NK-92 (cell line): ENCODE results near the gene GSTA3.
"Not testable (repeated sequence)": the region's sequence is repeated elsewhere in the genome, so short reads cannot be mapped to it uniquely, and the experiment has no call there.

Experiments
- DNase-seq: peaks from one replicate; lab custom pipeline; 2025; ENCODE audit not compliant: unreplicated experiment; lab: John Stamatoyannopoulos, UW

Gene GSTA3

GRCh38 chr6:52914516-52914915 lies 5.0 kb upstream of the GSTA3 start:
- no peak for DNase-seq

GRCh38 chr6:52910091-52910490 lies 593 bp upstream of the GSTA3 start:
- DNase-seq: no peak

DNA sequence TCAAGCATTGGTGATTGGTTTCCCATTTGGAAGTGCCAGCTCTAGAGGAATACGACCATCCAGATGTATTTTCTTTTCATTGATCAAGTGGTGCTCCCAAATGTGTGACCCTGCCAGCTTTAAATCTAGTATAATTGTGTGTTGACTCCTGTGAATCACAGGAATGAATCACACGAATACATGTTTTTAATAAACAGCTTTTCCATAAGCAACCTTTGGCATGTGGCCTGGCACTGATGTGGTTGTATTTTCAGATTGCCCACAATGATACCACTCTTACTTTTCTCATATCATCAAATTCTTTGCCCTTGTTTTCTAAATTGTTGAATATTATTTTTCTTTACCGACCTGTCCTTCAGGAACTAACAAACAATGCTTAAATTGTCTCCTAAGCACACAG lies 367 bp downstream of the GSTA3 start:
- DNase-seq: no peak

GRCh38 chr6:52908526-52908925 lies 972 bp downstream of the GSTA3 start:
- no peak for DNase-seq

GRCh38 chr6:52904562-52905279 lies 4.8 kb downstream of the GSTA3 start:
- DNase-seq: no peak

DNA sequence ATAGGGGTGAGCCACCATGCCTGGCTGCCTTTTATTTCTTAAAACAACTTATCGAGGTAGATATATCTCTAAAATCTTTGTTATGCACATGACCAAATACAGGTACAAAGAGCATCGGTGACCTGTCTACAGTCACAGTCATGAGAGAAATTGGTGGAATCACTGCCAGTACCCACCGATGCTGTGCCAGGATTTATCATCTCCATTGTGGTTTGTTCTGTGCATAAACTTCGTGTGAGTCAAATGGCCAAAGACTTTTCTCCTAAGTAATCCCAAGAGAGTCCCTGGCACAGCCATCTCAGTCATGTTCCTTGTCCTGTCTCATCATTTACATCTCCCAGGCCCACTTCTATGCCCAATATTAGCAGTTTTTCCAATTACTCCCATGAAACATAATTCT lies 9.0 kb downstream of the GSTA3 start:
- DNase-seq: no peak

GRCh38 chr6:52895790-52896189 lies 13.7 kb downstream of the GSTA3 start:
- DNase-seq: not testable (repeated sequence)

DNA sequence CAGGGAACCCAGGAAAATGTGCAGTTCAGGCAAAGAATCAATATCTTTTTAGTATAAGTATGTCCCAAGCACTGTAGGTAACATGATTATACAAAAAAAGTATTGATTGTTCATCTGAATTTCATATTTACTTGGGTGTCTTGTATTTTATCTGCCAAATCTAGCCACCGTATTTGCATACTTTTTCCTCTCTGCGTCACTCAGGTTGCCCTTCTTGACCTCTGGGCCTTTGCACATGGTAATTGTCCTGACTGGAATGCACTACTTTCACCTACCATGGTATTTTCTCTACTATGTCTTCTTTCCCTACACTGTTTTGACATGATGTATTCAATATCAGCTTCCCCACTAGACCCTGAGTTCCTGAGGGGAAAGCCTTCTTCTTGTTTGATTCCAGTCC lies 15.2 kb downstream of the GSTA3 start:
- DNase-seq: no peak

DNA sequence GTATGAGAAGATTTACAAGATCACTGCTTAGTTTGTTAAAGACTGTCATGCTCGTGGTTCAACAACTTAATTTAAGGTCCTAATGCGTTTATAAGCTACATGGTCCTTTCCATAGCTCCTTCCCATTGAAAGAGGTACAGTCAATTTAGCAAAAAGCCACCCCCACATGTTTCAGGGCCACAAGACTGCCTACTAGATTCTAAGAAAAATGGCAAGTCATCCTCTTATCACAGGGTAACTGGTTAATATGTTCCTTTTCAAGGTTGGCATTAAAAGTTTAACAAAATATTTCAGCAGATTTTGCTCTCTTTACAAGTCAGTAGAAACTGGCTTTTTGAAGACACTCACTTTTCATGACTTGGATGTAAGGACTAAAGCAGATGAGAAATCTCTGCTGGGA lies 15.7 kb downstream of the GSTA3 start:
- no peak for DNase-seq

- DNase-seq: no peak
Observed at GRCh38 chr6:52893221-52893620, 16.3 kb downstream of the GSTA3 start.

GRCh38 chr6:52890018-52890417 lies 19.5 kb downstream of the GSTA3 start:
- no peak for DNase-seq

GRCh38 chr6:52887910-52888524 lies 21.5 kb downstream of the GSTA3 start:
- no peak for DNase-seq

GRCh38 chr6:52881996-52882841 lies 27.3 kb downstream of the GSTA3 start:
- DNase-seq: no peak

- DNase-seq: no peak
Observed at GRCh38 chr6:52881662-52881995, 27.9 kb downstream of the GSTA3 start.

DNA sequence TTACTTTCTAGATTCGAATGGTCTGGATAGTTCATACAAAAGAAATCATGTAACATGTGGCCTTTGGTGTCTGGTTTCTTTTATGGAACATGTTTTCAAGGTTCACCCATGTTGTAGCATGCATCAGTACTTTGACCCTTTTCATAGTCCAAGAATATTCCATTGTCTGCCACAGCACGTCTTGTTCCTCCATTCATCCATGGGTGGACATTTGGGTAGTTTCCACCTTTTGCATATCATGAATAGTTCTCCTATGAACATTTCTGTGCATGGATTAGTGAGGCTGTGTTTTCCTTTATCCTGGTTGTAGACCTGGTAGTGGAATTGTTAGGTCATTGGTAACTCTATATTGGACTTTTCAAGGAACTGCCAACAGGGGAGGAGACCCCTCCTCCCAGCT lies 31.7 kb downstream of the GSTA3 start:
- DNase-seq: no peak

DNA sequence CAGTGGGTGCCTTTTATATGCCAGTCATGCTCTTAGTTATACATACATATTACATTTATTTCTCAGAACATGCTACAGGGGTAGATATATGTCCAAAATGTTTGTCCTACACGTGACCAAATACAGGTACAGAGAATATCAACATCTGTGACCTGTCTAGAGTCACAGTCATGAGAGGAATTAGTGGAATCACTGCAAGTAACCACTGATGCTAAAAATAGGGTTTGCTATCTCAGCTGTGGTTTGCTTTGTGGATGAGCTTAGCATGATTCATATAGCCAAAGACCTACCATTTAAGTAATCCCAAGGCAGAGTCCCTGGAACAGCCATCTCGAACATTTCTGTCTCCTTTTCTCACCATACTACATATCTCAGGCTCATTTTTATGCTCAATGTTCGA lies 32.3 kb downstream of the GSTA3 start:
- DNase-seq: no peak

- no peak for DNase-seq
Observed at GRCh38 chr6:52876056-52876787, 33.3 kb downstream of the GSTA3 start.

- DNase-seq: no peak
Observed at GRCh38 chr6:52872031-52872430, 37.5 kb downstream of the GSTA3 start.

DNA sequence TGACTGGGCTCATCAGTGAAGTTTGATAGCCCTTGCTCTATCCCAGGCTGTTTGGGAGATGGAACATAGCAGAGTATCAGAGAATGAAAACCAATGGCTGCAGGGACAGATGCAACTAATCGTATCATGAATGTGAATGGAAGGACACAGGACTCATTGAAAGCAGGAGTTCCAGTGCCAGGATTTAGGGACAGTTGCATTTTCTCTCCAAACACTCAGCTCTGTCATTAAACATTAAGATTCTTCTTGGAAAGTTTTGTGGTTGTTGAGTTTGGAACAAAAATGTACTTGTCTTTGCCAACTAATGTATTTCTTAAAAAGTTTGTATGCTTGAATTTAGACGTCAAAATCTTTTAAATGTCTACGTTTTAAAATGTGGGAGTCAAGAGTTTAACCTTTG lies 37.9 kb downstream of the GSTA3 start:
- DNase-seq: no peak

DNA sequence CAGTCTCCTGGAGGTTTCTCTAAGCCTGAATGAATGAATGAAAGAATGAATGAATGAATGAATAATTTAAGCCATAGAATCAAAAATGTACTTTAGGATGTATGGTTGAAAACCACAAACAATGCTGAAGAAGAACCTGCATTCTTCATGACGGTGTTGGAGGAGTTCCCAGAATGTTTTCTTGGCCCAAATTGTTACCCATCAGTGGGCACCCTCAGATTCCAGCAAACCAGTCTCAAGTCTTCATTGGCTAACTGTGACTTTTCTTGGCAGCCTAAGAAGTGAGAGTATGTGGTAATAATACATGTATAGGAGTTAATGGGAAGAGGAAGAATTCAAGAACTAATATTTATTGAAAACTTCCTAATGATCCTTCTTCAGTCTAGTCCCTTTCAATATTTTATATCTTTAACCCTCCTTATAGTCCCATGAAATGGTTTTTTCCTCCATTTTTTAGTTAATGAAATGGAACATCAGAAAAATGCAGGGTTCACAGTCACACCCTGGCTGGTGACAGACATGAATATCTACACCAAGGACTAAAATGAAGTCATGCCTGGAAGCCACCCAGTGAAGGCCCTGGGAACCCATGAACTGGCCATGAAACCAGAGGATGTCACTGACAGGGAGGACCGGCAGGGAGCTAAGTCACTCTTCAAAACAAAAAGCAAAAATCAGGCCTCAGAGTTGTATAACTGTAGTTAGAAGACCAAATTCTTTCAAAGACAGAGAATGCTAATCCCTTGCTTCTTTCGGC lies 39.0 kb downstream of the GSTA3 start:
- not testable (repeated sequence) for DNase-seq

DNA sequence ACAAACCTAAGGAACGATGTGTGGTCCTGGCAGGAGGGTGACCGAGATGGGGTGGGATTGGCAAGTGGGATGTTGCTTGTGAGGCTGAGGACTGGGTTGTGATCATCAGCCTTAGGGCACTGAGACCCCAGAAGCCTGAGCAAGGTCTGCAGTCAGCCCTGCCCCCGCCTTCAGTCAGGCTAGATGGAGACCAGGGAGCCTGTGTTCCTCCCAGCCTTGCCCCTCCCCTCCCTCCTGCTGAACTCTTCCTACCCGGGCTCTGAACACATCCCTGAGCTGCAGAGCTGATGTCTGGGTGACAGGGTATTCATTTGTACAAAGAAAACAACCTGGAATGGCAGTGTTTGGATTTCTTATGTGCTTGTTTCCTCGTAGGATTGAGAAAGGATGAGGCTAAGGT lies 40.6 kb downstream of the GSTA3 start:
- DNase-seq: not testable (repeated sequence)
